ENCODE measurements around the gene AFMID.
"Not testable (repeated sequence)": the region's sequence is repeated elsewhere in the genome, so short reads cannot be mapped to it uniquely, and the experiment has no call there.

The AFMID gene

DNA sequence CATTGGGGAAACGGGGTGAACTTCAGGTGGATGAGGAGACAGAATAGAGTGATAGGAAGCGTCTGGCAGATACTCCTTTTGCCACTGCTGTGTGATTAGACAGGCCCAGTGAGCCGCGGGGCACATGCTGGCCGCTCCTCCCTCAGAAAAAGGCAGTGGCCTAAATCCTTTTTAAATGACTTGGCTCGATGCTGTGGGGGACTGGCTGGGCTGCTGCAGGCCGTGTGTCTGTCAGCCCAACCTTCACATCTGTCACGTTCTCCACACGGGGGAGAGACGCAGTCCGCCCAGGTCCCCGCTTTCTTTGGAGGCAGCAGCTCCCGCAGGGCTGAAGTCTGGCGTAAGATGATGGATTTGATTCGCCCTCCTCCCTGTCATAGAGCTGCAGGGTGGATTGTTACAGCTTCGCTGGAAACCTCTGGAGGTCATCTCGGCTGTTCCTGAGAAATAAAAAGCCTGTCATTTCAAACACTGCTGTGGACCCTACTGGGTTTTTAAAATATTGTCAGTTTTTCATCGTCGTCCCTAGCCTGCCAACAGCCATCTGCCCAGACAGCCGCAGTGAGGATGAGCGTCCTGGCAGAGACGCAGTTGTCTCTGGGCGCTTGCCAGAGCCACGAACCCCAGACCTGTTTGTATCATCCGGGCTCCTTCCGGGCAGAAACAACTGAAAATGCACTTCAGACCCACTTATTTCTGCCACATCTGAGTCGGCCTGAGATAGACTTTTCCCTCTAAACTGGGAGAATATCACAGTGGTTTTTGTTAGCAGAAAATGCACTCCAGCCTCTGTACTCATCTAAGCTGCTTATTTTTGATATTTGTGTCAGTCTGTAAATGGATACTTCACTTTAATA is 37.3 kb downstream of the AFMID start:
- no peak for DNase-seq

- no peak for DNase-seq
Observed at GRCh38 chr17:78225088-78225865, 38.1 kb downstream of the AFMID start.

DNA sequence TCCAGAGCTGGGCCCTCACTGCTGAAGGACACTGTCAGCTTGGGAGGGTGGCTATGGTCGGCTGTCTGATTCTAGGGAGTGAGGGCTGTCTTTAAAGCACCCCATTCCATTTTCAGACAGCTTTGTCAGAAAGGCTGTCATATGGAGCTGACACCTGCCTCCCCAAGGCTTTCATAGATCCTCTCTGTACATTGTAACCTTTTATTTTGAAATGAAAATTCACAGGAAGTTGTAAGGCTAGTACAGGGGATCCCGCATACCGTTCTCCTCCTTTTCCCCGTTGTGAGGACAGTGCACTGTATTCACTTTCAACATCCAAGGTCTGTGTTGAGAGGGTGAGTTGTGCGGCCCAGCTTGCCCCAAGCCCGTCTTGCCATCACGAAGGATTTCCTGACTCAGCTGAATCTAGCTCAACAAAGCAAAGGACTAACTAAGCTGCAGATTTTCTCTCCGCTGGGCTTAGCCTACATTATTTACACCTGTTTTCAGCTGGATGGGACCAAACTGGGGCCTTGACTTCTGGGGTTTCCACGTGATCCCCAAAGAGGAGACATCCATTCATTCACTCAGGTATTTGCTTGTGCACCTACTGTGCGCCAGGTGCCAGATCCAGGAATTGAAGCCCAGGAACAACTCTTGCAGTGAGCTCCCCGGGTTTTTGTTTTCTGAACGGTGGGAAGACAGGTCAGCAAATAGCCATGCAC is 39.0 kb downstream of the AFMID start:
- DNase-seq = no peak

GRCh38 chr17:78226759-78227454 is 39.7 kb downstream of the AFMID start:
- DNase-seq = no peak

DNA sequence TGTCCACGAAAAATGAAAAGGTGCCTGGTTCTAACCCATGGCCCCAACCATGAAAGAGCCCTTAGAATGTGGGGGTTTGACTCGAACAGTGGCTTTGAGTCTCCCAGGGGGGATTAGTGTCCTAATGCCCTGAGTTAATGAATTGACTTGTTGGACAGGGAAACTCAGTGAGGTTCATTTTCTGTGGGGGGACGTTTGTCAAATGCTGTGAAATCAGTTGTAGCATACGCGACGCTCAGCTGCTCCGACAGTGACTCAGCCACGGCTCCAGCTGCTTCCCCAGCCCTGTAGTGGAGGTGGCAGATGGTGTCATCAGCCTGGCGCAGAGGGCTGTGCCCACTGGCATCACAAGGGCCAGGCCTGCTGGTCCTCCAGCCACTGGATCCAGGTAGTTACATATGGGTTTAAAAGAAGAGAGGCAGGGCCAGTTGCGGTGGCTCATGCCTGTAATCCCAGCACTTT is 40.3 kb downstream of the AFMID start:
- no peak for DNase-seq

DNA sequence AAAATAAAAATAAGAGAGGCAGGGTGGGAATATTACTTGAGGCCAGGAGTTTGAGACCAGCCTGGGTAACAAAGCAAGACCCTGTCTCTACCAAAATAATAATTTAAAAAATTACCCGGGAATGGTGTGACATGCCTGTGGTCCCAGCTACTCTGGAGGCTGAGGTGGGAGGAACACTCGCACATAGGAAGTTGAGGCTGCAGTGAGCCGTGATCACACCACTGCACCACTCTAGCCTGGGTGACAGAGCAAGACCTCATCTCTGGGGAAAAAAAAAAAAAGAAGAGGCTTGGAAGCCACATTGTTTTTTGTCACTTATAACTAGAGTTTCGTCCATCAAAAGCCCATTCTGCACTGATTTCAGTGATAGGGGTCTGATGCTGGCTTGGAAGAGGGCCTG is 41.0 kb downstream of the AFMID start:
- no peak for DNase-seq

- no peak for DNase-seq
Observed at GRCh38 chr17:78230252-78230962, 43.2 kb downstream of the AFMID start.

GRCh38 chr17:78230996-78231935 is 44.1 kb downstream of the AFMID start, which contains the start of gene TMEM235:
TMEM235 (plus strand) TSS chr17:78231631; CDS start chr17:78232024, 393 bp downstream.
- DNase-seq = no peak

DNA sequence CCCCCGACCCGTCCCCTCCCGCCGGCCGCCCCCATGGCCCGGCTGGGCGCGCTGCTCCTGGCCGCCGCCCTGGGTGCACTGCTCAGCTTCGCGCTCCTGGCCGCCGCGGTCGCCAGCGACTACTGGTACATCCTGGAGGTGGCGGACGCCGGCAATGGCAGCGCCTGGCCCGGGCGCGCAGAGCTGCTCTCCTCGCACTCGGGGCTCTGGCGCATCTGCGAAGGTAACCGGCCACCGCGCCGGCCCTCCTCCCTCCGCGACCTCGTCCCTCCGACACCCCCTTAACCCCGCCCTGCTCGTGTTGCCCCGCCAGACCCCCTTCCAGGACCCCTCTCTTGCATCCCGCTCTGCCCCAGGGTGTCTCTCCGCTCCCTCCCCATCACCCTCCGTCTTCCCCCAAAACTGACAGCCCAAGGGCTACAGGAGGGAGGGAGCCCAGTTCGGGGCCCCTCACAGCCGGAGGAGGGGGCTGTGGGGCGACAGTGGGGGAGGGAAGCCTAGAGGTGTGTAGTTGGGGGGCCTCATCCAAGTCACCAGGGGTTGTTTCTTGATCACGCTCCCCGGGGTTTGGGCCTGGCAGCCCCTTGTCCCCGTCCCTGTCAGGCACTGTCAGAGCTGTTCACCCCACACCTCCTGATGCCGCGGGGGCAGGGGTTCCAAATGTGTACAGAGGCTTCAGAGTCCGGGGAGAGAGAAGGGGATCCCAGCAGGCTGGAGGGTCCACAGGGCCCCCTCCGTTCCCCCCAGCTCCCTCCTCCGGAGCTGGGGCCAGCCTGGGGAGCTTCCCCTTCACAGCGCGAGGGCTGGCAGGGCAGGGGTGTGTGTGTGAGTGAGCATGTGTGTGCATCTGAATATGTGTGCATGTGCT is 45.1 kb downstream of the AFMID start:
- DNase-seq = peak; percentile 41

DNA sequence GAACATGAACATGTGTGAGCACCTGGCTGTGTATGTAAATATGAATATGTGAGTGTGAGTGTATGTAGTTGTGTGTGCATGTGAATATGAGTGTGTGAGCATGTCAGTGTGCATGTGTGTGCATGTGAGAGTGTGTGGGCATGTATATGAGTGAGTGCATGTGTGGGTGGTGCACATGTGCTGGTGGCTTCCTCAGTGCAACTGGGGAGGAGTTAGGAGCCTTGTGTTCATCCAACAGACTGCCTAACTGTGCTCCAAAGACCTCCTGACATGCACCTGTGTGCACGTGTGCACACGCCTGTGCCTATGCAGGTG is 45.7 kb downstream of the AFMID start:
- DNase-seq = no peak

DNA sequence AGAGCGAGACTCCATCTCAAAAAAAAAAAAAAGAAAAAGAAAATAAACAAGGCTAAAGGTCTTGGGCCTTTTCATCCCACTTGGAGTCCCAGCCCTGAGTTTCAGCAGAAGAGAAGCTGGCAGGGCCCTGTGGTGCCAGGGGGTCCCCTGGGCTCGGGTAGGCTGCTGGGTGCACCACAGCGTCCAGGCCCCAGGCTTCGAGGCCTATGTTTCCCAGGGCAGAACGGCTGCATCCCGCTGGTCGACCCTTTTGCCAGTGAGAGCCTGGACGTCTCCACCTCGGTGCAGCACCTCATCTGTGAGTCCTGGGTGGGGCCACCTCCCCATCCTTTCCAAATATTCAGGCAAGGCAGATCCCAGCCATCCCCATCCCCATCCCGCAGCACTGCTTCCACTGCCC is 46.5 kb downstream of the AFMID start:
- no peak for DNase-seq

- no peak for DNase-seq
Observed at GRCh38 chr17:78234261-78234865, 47.2 kb downstream of the AFMID start.

- DNase-seq = not testable (repeated sequence)
Observed at GRCh38 chr17:78235022-78235421, 47.9 kb downstream of the AFMID start.

- DNase-seq = no peak
Observed at GRCh38 chr17:78235885-78236284, 48.7 kb downstream of the AFMID start.

DNA sequence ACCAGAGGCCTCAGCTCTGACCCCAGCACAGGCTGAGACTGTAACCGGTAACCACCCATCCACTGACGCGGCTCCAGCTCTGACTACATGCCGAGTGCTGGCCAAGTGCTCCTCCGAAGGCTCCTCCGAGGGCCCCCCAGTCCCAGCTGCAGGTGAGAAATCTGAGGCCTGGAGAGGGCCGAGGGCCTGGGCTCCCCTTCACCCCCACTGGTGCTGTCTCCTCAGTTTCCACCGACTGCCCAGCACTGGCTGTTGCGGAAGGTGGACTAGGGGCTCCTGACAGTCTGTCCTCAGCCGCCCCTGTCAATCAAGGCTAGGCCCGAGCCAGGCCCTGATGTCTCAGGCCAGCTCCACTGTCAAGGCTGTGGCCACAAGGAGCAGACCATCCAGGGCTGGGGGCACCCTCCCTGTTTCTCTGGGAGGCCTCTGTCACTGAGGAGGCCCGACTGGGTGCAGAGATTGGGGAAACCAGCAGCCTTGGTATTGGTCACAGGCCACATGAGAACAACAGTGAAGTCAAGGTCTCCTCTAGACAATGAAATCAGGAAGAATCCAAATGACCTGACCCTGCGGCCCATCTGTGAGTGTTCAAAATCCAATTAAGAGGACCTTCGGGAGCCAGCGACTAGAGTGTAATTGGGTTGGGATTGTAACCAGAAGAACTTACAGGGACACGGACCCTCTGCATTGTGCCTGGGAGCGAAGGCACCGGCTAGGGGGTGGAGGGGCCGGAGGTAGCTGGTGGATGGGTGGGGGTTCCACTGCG is 49.4 kb downstream of the AFMID start:
- no peak for DNase-seq

DNA sequence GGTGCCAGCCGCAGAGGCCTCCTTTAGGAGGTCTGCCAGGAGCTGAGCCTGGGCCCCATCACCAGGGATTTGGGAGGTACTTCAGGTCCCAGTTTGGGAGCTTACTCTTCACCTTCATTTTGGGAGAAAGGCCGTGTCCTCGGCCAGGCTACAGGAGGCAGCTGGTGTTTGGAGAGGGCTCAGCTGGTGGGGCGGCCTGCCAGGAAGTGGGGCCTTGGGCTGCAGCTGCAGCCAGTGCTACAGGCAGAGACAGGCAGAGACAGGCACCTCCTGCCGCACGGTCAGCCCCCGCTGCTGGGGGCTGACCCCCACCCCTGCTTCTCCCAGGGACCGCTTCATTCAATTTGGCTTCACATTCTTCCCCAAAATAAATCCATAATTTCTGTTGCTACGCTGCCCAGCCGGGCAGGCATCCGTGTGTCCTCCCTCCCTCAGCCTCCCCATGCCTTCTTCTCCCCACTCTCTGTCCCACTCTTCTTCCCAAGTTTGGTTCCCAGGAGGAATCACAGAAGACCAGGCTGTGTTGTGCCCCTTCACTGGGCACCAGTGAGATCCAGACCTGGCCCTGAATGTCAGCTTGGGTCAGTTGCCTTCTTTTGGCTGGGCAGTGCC is 50.3 kb downstream of the AFMID start:
- no peak for DNase-seq

DNA sequence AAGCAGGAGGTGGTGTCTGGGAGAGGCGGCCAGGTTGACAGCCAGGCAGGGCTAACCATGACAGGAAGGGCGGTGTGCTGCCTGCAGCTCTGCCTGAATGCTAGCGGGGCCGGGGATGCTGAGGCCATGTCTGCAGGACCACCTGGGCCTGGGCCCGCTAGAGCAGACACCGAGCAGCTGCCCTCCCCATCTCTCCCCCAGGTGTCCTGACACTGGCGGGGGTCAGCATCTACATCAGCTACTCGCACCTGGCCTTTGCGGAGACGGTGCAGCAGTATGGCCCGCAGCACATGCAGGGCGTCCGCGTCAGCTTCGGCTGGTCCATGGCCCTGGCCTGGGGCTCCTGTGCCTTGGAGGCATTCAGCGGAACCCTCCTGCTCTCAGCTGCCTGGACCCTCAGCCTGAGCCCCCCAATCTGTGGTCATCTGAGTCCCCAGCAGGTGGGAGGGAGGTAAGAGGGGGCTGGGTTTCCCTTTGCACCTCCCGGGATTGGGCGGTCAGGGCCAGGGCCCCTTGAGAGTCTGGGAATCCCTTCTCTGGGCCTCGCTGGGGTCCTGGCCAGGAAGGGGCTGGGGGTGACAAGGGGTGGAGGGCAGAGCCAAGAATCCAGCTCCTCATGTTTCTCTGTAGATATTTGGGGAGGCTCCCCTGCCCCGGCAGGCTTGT is 51.8 kb downstream of the AFMID start:
- no peak for DNase-seq

DNA sequence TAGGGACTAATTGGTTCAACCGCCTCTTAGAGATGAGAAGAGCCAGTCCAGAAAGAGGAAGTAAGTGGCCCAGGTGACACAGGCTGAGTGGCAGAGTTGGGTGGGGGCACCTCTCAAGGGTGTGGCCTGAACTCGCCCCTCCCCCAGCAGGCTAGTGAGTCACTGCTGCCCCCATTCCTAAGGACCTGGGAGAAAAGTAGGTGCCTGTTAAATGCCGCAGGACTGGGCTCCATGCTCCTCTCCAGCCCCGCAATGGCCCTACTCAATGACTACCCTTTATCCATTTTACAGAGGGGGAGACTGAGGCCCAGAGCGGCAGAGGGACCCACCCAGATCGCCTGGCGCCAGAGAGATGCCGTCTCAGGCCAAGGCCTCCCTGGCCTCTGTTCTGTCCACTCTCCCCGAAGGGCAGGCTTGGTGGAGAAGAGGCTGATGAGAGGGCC is 52.3 kb downstream of the AFMID start:
- DNase-seq = no peak
